Colonic mucosa (tissue), 4 donors: ENCODE measurements around the gene IER5. TPM values are rescaled to one million over a fixed set of nuclear protein-coding genes. Genes with fewer than 3 reads are reported as not detected.
"Not testable (repeated sequence)": the region's sequence is repeated elsewhere in the genome, so short reads cannot be mapped to it uniquely, and the experiment has no call there.

Experiments used
- DNase-seq: peaks from one replicate; pipeline ENCODE4 v3.0.0-alpha.2; 2020
- H3K27ac ChIP-seq: fragments of 200-600 bp; one replicate; pipeline ENCODE4 v1.8.0; 2021
- H3K27me3 ChIP-seq: fragments of 200-600 bp; one replicate; pipeline ENCODE4 v1.8.0; 2021
- H3K36me3 ChIP-seq: fragments of 200-600 bp; one replicate; pipeline ENCODE4 v1.8.0; 2021
- H3K4me1 ChIP-seq: fragments of 200-600 bp; one replicate; pipeline ENCODE4 v1.8.0; 2021; ENCODE audit warnings: mild to moderate bottlenecking
- H3K4me3 ChIP-seq: fragments of 200-600 bp; one replicate; pipeline ENCODE4 v1.8.0; 2021
- H3K9ac ChIP-seq, 2 donors: one replicate each; pipeline ENCODE4 v1.7.0; 2013; ENCODE audit warnings: control low read depth in 2 of 2, low read depth in 2 of 2, low read length in 2 of 2
- H3K9me3 ChIP-seq: fragments of 200-600 bp; one replicate; pipeline ENCODE4 v1.8.0; 2021
- CTCF ChIP-seq: fragments of 200-600 bp; IDR thresholded peaks from one replicate; pipeline ENCODE4 v1.8.0; 2022; ENCODE audit warnings: antibody characterized with exemption, mild to moderate bottlenecking
- intact Hi-C: fragments of 100-400 bp; cut with DNase I; formaldehyde crosslinking; loops from one replicate; pipeline ENCODE4 v1.14.1; 2022
- total RNA-seq, 2 donors: library from RNA; stranded (reverse); fragmentation: NEBNext Ultra II Directional in 1 of 2; extraction: Animal tissue kit (Norgen Biotek cat#: 25700) in 1 of 2; gene quantifications; one replicate each; pipeline ENCODE4 v1.2.1, GENCODE V29; 2021
- donor health status: healthy.
- donor health status: DM: no; HTN: no; CAD: no.
- donor health status: DM: no; HTN: no; CAD: no.

The IER5 gene
- total RNA-seq, 2 donors from 2014 or later, result 19.6 to 20.1 TPM

GRCh38 chr1:181049378-181049777, 39.1 kb upstream of the IER5 start:
- H3K9ac ChIP-seq, result no peak overlapping the region
- peaks cover under 1% of the 10 kb centered on the region for H3K4me1 ChIP-seq
- no peaks in the 10 kb centered on the region for H3K27me3 ChIP-seq
- H3K27ac ChIP-seq, result no peak overlapping the region
- H3K9me3 ChIP-seq, result no peaks in the 10 kb centered on the region
- no peak for TF ChIP-seq CTCF
- H3K36me3 ChIP-seq, result no peaks in the 10 kb centered on the region
- H3K4me3 ChIP-seq, result no peak overlapping the region
- DNase-seq, result no peak
- intact Hi-C loops, result no loop called here

- Histone ChIP-seq H3K27me3 (no peaks in the 10 kb centered on the region), H3K36me3 (no peaks in the 10 kb centered on the region), H3K9ac (no peak overlapping the region), H3K9me3 (no peaks in the 10 kb centered on the region), H3K4me1 (no peaks in the 10 kb centered on the region), H3K27ac (no peak overlapping the region), H3K4me3 (no peak overlapping the region)
- TF ChIP-seq CTCF, result no peak
- no peak for DNase-seq
- intact Hi-C loops, result no loop called here
These were observed 37.6 kb upstream of the IER5 start for GRCh38 chr1:181050922-181051321.

GRCh38 chr1:181056560-181056959, 31.9 kb upstream of the IER5 start:
- no peak overlapping the region for H3K9ac ChIP-seq
- H3K9me3 ChIP-seq, result no peaks in the 10 kb centered on the region
- DNase-seq, result no peak
- H3K36me3 ChIP-seq, result no peaks in the 10 kb centered on the region
- no peak overlapping the region for H3K4me3 ChIP-seq
- H3K4me1 ChIP-seq, result no peaks in the 10 kb centered on the region
- no peak overlapping the region for H3K27ac ChIP-seq
- no peak for TF ChIP-seq CTCF
- intact Hi-C loops, result no loop called here
- no peaks in the 10 kb centered on the region for H3K27me3 ChIP-seq

GRCh38 chr1:181057079-181057478, 31.4 kb upstream of the IER5 start:
- Histone ChIP-seq H3K4me1 (no peaks in the 10 kb centered on the region), H3K27me3 (no peaks in the 10 kb centered on the region), H3K9me3 (no peaks in the 10 kb centered on the region), H3K36me3 (no peaks in the 10 kb centered on the region), H3K27ac (no peak overlapping the region), H3K9ac (no peak overlapping the region), H3K4me3 (no peak overlapping the region)
- no peak for DNase-seq
- no peak for TF ChIP-seq CTCF
- intact Hi-C loops, result no loop called here

GRCh38 chr1:181059435-181059834, 29.1 kb upstream of the IER5 start:
- Histone ChIP-seq H3K9ac (no peak overlapping the region), H3K36me3 (no peaks in the 10 kb centered on the region), H3K4me3 (no peak overlapping the region), H3K27ac (no peak overlapping the region), H3K4me1 (no peaks in the 10 kb centered on the region), H3K9me3 (no peaks in the 10 kb centered on the region), H3K27me3 (no peaks in the 10 kb centered on the region)
- no peak for TF ChIP-seq CTCF
- no peak for DNase-seq
- intact Hi-C loops, result no loop called here

GRCh38 chr1:181060066-181060465, 28.4 kb upstream of the IER5 start:
- no peak for DNase-seq
- no peaks in the 10 kb centered on the region for H3K9me3 ChIP-seq
- intact Hi-C loops, result no loop called here
- H3K9ac ChIP-seq, result no peak overlapping the region
- no peaks in the 10 kb centered on the region for H3K36me3 ChIP-seq
- no peaks in the 10 kb centered on the region for H3K27me3 ChIP-seq
- no peaks in the 10 kb centered on the region for H3K4me1 ChIP-seq
- no peak overlapping the region for H3K4me3 ChIP-seq
- TF ChIP-seq CTCF, result no peak
- no peak overlapping the region for H3K27ac ChIP-seq

- DNase-seq, H3K4me1 ChIP-seq, H3K27me3 ChIP-seq, H3K36me3 ChIP-seq, H3K9me3 ChIP-seq, H3K27ac ChIP-seq, H3K4me3 ChIP-seq, intact Hi-C loops, H3K9ac ChIP-seq: not testable (repeated sequence)
These were observed 27.6 kb upstream of the IER5 start for GRCh38 chr1:181060947-181061346.
